Small intestine (tissue), 7 donors: ENCODE results near the gene PACS1. TPM values are rescaled to one million over a fixed set of nuclear protein-coding genes. Genes with fewer than 3 reads are reported as not detected.
"Not testable (repeated sequence)": the region's sequence is repeated elsewhere in the genome, so short reads cannot be mapped to it uniquely, and the experiment has no call there.

Experiments
- DNase-seq, 2 donors: peaks; one replicate each; pipeline versions ENCODE4 v3.0.0 to v3.0.0-alpha.2; 2013
- FAIRE-seq: peaks from 2 replicates; lab custom pipeline; 2012; peaks lifted over from hg19 to GRCh38; lab: Jason Lieb, UNC
- H3K27ac ChIP-seq, 3 donors: one replicate each; pipeline ENCODE4 v1.5.1; 2013; ENCODE audit warnings: low read length in 2 of 3, mild to moderate bottlenecking in 2 of 3, control low read depth in 1 of 3, inconsistent platforms in 1 of 3, low read depth in 1 of 3, moderate library complexity in 1 of 3
- H3K27me3 ChIP-seq, 3 donors: one replicate each; pipeline ENCODE4 v1.6.1; 2013; ENCODE audit warnings: low read length in 3 of 3, inconsistent platforms in 1 of 3; ENCODE audit not compliant: control insufficient read depth in 3 of 3, insufficient read depth in 3 of 3
- H3K36me3 ChIP-seq, 3 donors: one replicate each; pipeline ENCODE4 v1.6.1; 2013; ENCODE audit warnings: low read length in 3 of 3, inconsistent platforms in 1 of 3, low read depth in 1 of 3, mild to moderate bottlenecking in 1 of 3, moderate library complexity in 1 of 3; ENCODE audit not compliant: control insufficient read depth in 3 of 3, insufficient read depth in 2 of 3
- H3K4me1 ChIP-seq, 3 donors: one replicate each; pipeline ENCODE4 v1.6.1; 2013; ENCODE audit warnings: low read length in 2 of 3, inconsistent platforms in 1 of 3, low read depth in 1 of 3, mild to moderate bottlenecking in 1 of 3, moderate library complexity in 1 of 3; ENCODE audit not compliant: control insufficient read depth in 3 of 3, insufficient read depth in 2 of 3
- H3K4me3 ChIP-seq, 3 donors: one replicate each; pipeline ENCODE4 v1.5.1; 2013; ENCODE audit warnings: low read length in 3 of 3, control low read depth in 1 of 3, inconsistent platforms in 1 of 3, low read depth in 1 of 3, mild to moderate bottlenecking in 1 of 3, moderate library complexity in 1 of 3
- H3K9me3 ChIP-seq, 2 donors: one replicate each; pipeline ENCODE4 v1.6.1; 2013; ENCODE audit warnings: low read depth in 1 of 2, low read length in 1 of 2; ENCODE audit not compliant: control insufficient read depth in 2 of 2, insufficient read depth in 1 of 2
- WGBS, 3 donors: extraction: QIAGEN DNeasy Blood & Tissue Kit; methylation state at CpG; one replicate each; pipeline ENCODE4 v1.1.7; 2013; 5-methylcytosine and 5-hydroxymethylcytosine counted together
- polyA plus RNA-seq, 4 donors: library from polyadenylated mRNA; stranded (reverse) in 3 of 4; unstranded in 1 of 4; fragments of 200-250 nt in 3 of 4; fragments of 120-200 nt in 1 of 4; gene quantifications; one replicate each; pipeline versions ENCODE4 v1.2.1 to v1.2.3, GENCODE V29; 2013
- donor health status: healthy with polysubstance abuse.
- donor health status: control.
- donor health status: control.
- donor health status: Bipolar disorder and iron deficiency.
- donor health status: healthy.

Gene PACS1
- polyA plus RNA-seq, 4 donors = 4.0 to 22.9 (median 10.0) TPM

- Histone ChIP-seq H3K4me1 (peaks cover 0 to 8% (median 4%) of the 10 kb centered on the region in 3 donors), H3K4me3 (no peak overlapping the region), H3K27ac (no peak overlapping the region), H3K36me3 (peaks cover 0 to 31% (median 0%) of the 10 kb centered on the region in 3 donors), H3K27me3 (no peaks in the 10 kb centered on the region), H3K9me3 (no peaks in the 10 kb centered on the region)
- FAIRE-seq (no peak), DNase-seq (no peak)
- WGBS, 3 donors = 95 to 100% (median 97%) methylated on average over 1 of the region's 1 CpG
These were observed 3.6 kb downstream of the PACS1 start for GRCh38 chr11:66073669-66074068.

- Histone ChIP-seq H3K4me1 (peaks cover 0 to 5% (median 2%) of the 10 kb centered on the region in 3 donors), H3K9me3 (no peaks in the 10 kb centered on the region), H3K4me3 (no peak overlapping the region), H3K36me3 (peaks cover 0 to 25% (median 0%) of the 10 kb centered on the region in 3 donors), H3K27me3 (no peaks in the 10 kb centered on the region), H3K27ac (no peak overlapping the region)
- WGBS, 3 donors = 96 to 97% (median 97%) methylated on average over 4 of the region's 4 CpGs
- no peak for DNase-seq
- FAIRE-seq = no peak
These were observed 5.2 kb downstream of the PACS1 start for GRCh38 chr11:66075273-66075672.

GRCh38 chr11:66076561-66076960 is 6.5 kb downstream of the PACS1 start:
- peaks cover 0 to 16% (median 6%) of the 10 kb centered on the region in 3 donors for H3K4me1 ChIP-seq

GRCh38 chr11:66077927-66078326 is 7.9 kb downstream of the PACS1 start:
- Histone ChIP-seq H3K9me3 (no peaks in the 10 kb centered on the region), H3K36me3 (peaks cover 0 to 22% (median 0%) of the 10 kb centered on the region in 3 donors), H3K27me3 (no peaks in the 10 kb centered on the region), H3K4me1 (peaks cover 0 to 21% (median 8%) of the 10 kb centered on the region in 3 donors), H3K4me3 (no peak overlapping the region), H3K27ac (no peak overlapping the region)
- DNase-seq = no peak
- 87 to 91% (median 87%) methylated on average over 3 of the region's 3 CpGs for WGBS, 3 donors
- FAIRE-seq = no peak

More at GRCh38 chr11:66076561-66076960, 6.5 kb downstream of the PACS1 start:
- Histone ChIP-seq H3K9me3 (no peaks in the 10 kb centered on the region), H3K27ac (no peak overlapping the region), H3K4me3 (no peak overlapping the region), H3K36me3 (peaks cover 0 to 25% (median 0%) of the 10 kb centered on the region in 3 donors), H3K27me3 (no peaks in the 10 kb centered on the region)
- FAIRE-seq (no peak), DNase-seq (no peak)
- 89 to 95% (median 92%) methylated on average over 9 of the region's 9 CpGs for WGBS, 3 donors

- not testable (repeated sequence) for DNase-seq, H3K4me3 ChIP-seq, FAIRE-seq, H3K27ac ChIP-seq, H3K27me3 ChIP-seq, H3K9me3 ChIP-seq
- H3K36me3 ChIP-seq = peaks cover 0 to 19% (median 0%) of the 10 kb centered on the region in 3 donors
- peaks cover 4 to 29% (median 18%) of the 10 kb centered on the region in 3 donors for H3K4me1 ChIP-seq
- 84 to 92% (median 86%) methylated on average over 7 of the region's 7 CpGs for WGBS, 3 donors
These were observed 8.9 kb downstream of the PACS1 start for GRCh38 chr11:66078949-66079348.

- Histone ChIP-seq H3K36me3 (peaks cover 0 to 15% (median 0%) of the 10 kb centered on the region in 3 donors), H3K27me3 (no peaks in the 10 kb centered on the region), H3K27ac (peak overlapping the region in 2 of 3 donors; percentile 25 to 60), H3K9me3 (no peaks in the 10 kb centered on the region), H3K4me1 (peaks cover 4 to 31% (median 19%) of the 10 kb centered on the region in 3 donors), H3K4me3 (no peak overlapping the region)
- FAIRE-seq (no peak), DNase-seq (peak; percentile 18 to 56)
- WGBS, 3 donors = 50 to 58% (median 53%) methylated on average over 9 of the region's 9 CpGs
These were observed 10.2 kb downstream of the PACS1 start for GRCh38 chr11:66080055-66080817.

- peaks cover 0 to 11% (median 0%) of the 10 kb centered on the region in 3 donors for H3K36me3 ChIP-seq
These were observed 11.4 kb downstream of the PACS1 start for GRCh38 chr11:66081505-66081904.

GRCh38 chr11:66082946-66083698 is 13.1 kb downstream of the PACS1 start:
- FAIRE-seq = no peak
- H3K27me3 ChIP-seq = no peaks in the 10 kb centered on the region
- 13 to 41% (median 25%) methylated on average over 4 of the region's 4 CpGs for WGBS, 3 donors
- peaks cover 4 to 31% (median 19%) of the 10 kb centered on the region in 3 donors for H3K4me1 ChIP-seq
- peaks cover 0 to 2% (median 0%) of the 10 kb centered on the region in 3 donors for H3K36me3 ChIP-seq
- no peaks in the 10 kb centered on the region for H3K9me3 ChIP-seq
- DNase-seq = peak; percentile 31 to 50
- peak overlapping the region in 1 of 3 donors; percentile 39 for H3K27ac ChIP-seq
- no peak overlapping the region for H3K4me3 ChIP-seq

More at GRCh38 chr11:66081505-66081904, 11.4 kb downstream of the PACS1 start:
- peak overlapping the region in 1 of 3 donors; percentile 60 for H3K27ac ChIP-seq
- no peak for FAIRE-seq
- 41 to 51% (median 42%) methylated on average over 5 of the region's 5 CpGs for WGBS, 3 donors
- no peak overlapping the region for H3K4me3 ChIP-seq
- peaks cover 4 to 31% (median 19%) of the 10 kb centered on the region in 3 donors for H3K4me1 ChIP-seq
- DNase-seq = peak in 1 of 2 donors; percentile 57
- H3K9me3 ChIP-seq = no peaks in the 10 kb centered on the region
- no peaks in the 10 kb centered on the region for H3K27me3 ChIP-seq
